AG09309 (cell line): ENCODE measurements around the gene CDC42BPG.

ENCODE experiments used
- DNase-seq: peaks from one replicate; pipeline ENCODE4 v3.0.0-alpha.2; 2010; ENCODE audit warnings: low read depth
- H3K4me3 ChIP-seq: 2 replicates; pipeline ENCODE4 v1.5.1; 2011; ENCODE audit warnings: mild to moderate bottlenecking, low read depth, low read length, moderate library complexity; ENCODE audit not compliant: control insufficient read depth
- CTCF ChIP-seq: IDR thresholded peaks from 2 replicates; pipeline ENCODE4 v1.5.1; 2011; ENCODE audit warnings: mild to moderate bottlenecking, low read depth, low read length, inconsistent platforms; ENCODE audit not compliant: insufficient read depth, control insufficient read depth; ENCODE audit errors: missing control alignments

The CDC42BPG gene

GRCh38 chr11:64834031-64834722, 10.3 kb downstream of the CDC42BPG start:
- H3K4me3 ChIP-seq, result no peak overlapping the region
- TF ChIP-seq CTCF, result no peak
- no peak for DNase-seq

GRCh38 chr11:64833509-64833908, 10.9 kb downstream of the CDC42BPG start:
- no peak for TF ChIP-seq CTCF
- no peak overlapping the region for H3K4me3 ChIP-seq
- DNase-seq, result no peak

- DNase-seq, result no peak
- no peak overlapping the region for H3K4me3 ChIP-seq
- no peak for TF ChIP-seq CTCF
Measured at GRCh38 chr11:64833198-64833502, 11.3 kb downstream of the CDC42BPG start.

- DNase-seq, result no peak
- H3K4me3 ChIP-seq, result no peak overlapping the region
- no peak for TF ChIP-seq CTCF
Measured at GRCh38 chr11:64832467-64833197, 11.8 kb downstream of the CDC42BPG start.

- DNase-seq, result no peak
- TF ChIP-seq CTCF, result no peak
- no peak overlapping the region for H3K4me3 ChIP-seq
Measured at GRCh38 chr11:64831411-64831891, 13.0 kb downstream of the CDC42BPG start.

GRCh38 chr11:64829536-64830251, 14.8 kb downstream of the CDC42BPG start:
- no peak overlapping the region for H3K4me3 ChIP-seq
- TF ChIP-seq CTCF, result no peak
- no peak for DNase-seq
